GM19099 (cell line): ENCODE data around the gene SRRM3.

Source experiments
- POLR2A ChIP-seq: IDR thresholded peaks from 3 replicates; pipeline ENCODE4 v1.6.1; 2011; ENCODE audit warnings: low read depth; ENCODE audit not compliant: insufficient read length; ENCODE audit errors: extremely low read depth

The SRRM3 gene

DNA sequence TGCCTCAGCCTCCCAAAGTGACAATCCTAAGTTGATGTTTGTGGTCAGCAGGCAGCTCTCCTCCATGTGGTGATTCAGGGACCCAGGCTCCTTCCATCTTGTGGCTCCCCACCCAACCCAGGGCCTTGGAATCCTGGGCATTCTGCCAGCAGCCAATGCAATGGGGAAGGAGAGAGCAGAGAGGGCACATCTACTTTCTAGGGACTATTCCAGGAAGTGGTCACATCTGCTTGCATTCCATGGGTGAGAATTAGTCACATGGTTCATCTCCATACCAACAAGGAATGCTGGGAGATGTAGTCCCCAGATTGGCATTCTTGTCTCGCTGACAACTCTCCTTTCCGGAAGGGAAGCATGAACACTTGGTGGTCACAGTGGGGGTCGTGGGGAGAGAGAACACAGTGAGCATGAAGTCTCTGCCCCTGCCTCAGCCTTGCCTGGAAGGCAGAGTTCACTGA, 9.9 kb upstream of the SRRM3 start:
- TF ChIP-seq POLR2A: no peak

DNA sequence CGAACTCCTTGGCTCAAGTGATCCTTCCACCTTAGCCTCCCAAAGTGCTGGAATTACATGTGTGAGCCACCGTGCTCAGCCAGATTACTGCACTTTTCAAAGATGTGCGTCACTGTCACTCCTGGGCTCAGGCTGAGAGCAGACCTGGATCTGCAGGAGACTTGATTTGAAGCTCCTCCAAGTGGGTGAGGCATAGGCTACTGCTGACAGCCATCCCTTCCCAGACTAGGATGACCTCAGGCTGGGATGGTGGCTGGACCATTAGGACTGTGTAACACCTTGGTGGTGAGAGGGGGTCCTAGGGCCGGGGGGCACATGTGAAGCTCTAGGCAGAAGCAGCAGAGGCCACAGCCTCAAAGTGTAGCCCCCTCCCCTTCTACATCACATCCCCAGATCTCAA, 8.2 kb upstream of the SRRM3 start:
- no peak for TF ChIP-seq POLR2A

DNA sequence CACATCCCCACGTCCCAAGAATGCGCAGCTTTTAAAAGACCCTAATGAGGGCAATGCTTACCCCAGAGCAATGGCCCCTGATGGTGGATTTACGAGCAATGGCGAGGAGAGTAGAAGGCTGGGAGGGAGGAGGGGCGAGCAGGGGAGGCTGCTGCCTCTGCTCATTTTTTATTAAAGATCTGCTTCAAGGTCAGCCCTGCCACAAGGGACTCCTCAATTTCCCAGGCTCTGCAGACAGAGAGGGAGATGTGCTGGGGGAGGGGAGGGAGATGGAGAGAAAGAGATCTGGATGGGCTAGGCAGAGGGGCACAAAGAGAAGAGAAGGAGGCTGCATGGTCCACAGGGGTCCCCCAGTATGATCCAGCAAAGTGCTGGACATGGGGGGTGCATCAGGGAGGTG, 7.8 kb upstream of the SRRM3 start:
- no peak for TF ChIP-seq POLR2A

GRCh38 chr7:76196786-76197185, 4.9 kb upstream of the SRRM3 start:
- TF ChIP-seq POLR2A: no peak

DNA sequence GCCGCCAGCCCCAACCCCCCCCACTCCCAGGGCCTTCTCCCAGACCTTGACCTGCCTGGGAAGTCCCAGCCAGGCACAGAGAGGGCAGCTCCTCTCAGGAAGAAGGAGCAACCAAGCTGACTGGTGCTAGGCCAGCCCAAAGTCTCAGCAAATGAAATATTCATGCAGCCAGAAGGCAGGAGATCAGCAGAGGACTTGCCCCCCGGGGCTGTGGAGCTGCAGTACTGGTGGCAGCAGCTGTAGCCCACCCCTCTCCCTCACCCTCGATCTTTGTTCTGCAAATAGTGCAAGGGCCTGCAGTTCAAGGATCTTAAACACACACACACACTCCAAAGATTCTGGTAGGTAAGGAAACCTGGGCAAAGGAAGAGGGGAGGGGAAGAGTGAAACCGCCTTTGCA, 3.5 kb upstream of the SRRM3 start:
- no peak for TF ChIP-seq POLR2A

- TF ChIP-seq POLR2A: no peak
Measured at GRCh38 chr7:76202666-76203030, 952 bp downstream of the SRRM3 start.

GRCh38 chr7:76204147-76204546, 2.5 kb downstream of the SRRM3 start:
- no peak for TF ChIP-seq POLR2A

GRCh38 chr7:76206633-76207032, 4.9 kb downstream of the SRRM3 start:
- TF ChIP-seq POLR2A: no peak

GRCh38 chr7:76209310-76209709, 7.6 kb downstream of the SRRM3 start:
- TF ChIP-seq POLR2A: no peak

DNA sequence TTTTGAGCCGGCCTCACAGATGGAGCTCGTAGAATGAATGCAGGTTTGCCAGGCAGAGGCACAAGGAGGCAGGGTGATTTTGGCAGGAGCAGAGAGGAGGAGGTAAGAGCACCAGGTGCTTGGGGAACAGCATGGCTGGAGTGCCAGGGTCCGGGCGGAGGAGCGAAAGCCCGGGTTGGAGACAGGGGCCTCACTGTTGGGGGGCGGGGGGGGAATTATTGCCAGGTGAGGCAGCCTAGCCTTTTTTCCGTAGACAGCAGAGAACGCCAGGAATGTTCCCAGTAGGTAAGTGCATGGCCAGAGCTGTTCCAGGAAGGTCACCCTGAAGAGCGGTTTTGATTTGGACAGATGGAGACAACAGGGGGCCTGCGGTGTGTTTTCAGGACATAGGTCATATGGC, 9.5 kb downstream of the SRRM3 start:
- TF ChIP-seq POLR2A: no peak

DNA sequence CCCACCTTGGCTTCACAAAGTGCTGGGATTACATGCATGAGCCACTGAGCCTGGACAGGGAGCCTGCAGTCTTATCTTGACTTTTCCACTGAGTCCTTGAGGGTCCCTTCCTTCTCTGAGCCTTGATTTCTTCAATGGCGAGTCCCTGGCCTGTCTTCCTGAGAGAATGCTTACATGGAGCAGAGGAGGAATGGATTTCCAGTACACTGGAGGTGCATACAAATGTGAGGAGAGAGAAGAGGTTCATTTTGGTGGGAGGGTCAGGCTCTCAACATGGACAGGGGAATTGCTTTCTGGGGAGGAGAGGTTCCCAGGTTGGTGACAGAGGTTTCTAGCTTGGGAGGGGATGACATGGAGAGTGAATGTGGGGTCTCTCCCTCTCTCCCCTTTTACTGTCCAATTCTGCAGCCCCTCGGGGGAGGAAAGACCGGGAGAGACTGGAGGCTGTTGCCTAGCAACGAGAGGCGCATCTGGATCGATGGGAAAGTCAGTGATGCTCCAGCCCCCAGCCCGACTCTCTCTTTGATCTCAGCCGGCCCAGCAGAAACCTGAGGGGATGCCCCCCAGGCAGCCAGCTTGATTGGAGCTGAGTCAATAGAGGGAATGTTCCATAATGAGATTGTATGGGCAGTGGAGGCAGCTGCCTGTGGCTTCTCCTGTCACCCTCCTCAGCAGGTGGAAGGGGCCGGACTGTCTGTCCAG, 14.8 kb downstream of the SRRM3 start:
- no peak for TF ChIP-seq POLR2A

DNA sequence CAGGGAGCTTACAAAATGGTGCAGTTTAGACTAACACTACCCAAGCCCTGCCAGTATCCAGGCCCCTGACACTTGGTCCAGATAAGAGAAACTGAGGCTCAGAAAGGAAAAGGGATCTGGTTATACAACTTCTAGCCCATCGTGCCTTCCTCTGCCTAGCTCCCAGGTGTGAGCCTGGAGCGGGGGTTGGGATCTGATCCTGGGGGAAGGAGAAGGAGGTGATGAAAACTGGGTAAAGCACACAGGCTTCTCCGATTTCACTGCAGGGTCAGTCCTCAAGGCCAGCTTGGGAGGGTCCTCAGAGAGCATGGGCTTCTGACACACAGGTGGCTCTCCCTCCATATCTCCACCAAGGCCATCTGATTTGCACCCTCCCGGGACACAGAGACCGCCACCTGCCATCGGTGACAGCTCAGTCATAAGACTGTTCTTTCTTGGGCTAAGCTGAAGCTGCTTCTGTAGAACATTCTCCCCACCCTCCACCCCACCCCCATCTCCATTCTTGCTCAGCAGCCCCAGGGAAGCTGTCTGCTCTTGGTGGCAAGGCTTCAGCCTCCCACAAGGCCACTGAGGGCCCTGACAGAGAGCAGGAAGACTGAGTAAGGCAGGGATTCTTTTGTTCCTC, 16.4 kb downstream of the SRRM3 start:
- TF ChIP-seq POLR2A: no peak

GRCh38 chr7:76220185-76221057, 18.7 kb downstream of the SRRM3 start:
- no peak for TF ChIP-seq POLR2A

- TF ChIP-seq POLR2A: no peak
Measured at GRCh38 chr7:76222333-76222732, 20.6 kb downstream of the SRRM3 start.

DNA sequence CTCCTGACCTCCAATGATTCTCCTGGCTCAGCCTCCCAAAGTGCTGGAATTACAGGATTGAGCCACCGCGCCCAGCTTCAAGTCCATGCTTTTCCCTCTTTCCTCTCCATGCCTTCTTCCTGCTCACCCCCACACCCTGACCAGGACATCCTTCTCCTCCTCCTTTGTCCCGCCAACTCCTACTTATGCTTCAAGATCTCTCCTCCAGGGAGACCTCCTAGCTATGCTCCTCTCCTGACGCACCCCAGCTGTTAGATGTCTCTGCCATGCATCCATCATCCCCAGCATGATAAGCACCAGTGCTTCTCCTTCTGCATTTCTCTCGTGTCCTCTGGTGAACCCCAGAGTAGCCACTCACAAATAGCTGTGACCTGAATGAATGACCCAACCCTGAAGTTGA, 21.1 kb downstream of the SRRM3 start:
- no peak for TF ChIP-seq POLR2A
